Heart right ventricle (tissue), 16 donors: ENCODE results near the gene AGR3. TPM values are rescaled to one million over a fixed set of nuclear protein-coding genes. Genes with fewer than 3 reads are reported as not detected.

Experiments
- ATAC-seq, 8 donors: fragments of 200-7000 bp; cut with Tn5 transposase; one replicate each; pipeline ENCODE4 v1.9.1; 2020; ENCODE audit warnings: mild to moderate bottlenecking in 8 of 8, moderate library complexity in 8 of 8, moderate number of reproducible peaks in 1 of 8
- DNase-seq, 2 donors: peaks; one replicate each; pipeline ENCODE4 v3.0.0-alpha.2; 2020
- H3K27ac ChIP-seq, 10 donors: fragments of 200-600 bp; sonication (generic) in 2 of 10; one replicate each; pipeline versions ENCODE4 v1.5.0 to v1.8.0; 2020 to 2022; ENCODE audit warnings: mild to moderate bottlenecking in 3 of 10
- H3K27me3 ChIP-seq, 7 donors: fragments of 200-600 bp; one replicate each; pipeline ENCODE4 v1.8.0; 2021 to 2022; ENCODE audit warnings: mild to moderate bottlenecking in 2 of 7
- H3K36me3 ChIP-seq, 9 donors: fragments of 200-600 bp; sonication (generic) in 1 of 9; one replicate each; pipeline versions ENCODE4 v1.5.0 to v1.8.0; 2020 to 2022; ENCODE audit warnings: mild to moderate bottlenecking in 2 of 9
- H3K4me1 ChIP-seq, 9 donors: fragments of 200-600 bp; sonication (generic) in 1 of 9; one replicate each; pipeline versions ENCODE4 v1.5.0 to v1.8.0; 2020 to 2022; ENCODE audit warnings: mild to moderate bottlenecking in 4 of 9
- H3K4me3 ChIP-seq, 10 donors: fragments of 200-600 bp; sonication (generic) in 2 of 10; one replicate each; pipeline versions ENCODE4 v1.5.0 to v1.8.0; 2020 to 2022; ENCODE audit warnings: mild to moderate bottlenecking in 7 of 10, moderate library complexity in 2 of 10
- H3K9me3 ChIP-seq, 11 donors: fragments of 200-600 bp in 10 of 11; sonication (generic) in 2 of 11; one replicate each; pipeline versions ENCODE4 v1.5.0 to v1.8.0; 2013 to 2022; ENCODE audit warnings: mild to moderate bottlenecking in 2 of 11, control low read depth in 1 of 11, moderate library complexity in 1 of 11
- CTCF ChIP-seq, 9 donors: fragments of 200-600 bp; sonication (generic) in 2 of 9; IDR thresholded peaks; one replicate each; pipeline versions ENCODE4 v1.5.0 to v1.8.0; 2021 to 2022; ENCODE audit warnings: antibody characterized with exemption in 9 of 9, mild to moderate bottlenecking in 5 of 9, moderate library complexity in 1 of 9
- WGBS, 2 donors: extraction: QIAGEN DNeasy Blood & Tissue Kit; methylation state at CpG; one replicate each; pipeline ENCODE4 v1.1.7; 2013; ENCODE audit warnings: inconsistent platforms in 1 of 2; 5-methylcytosine and 5-hydroxymethylcytosine counted together
- intact Hi-C, 10 donors: fragments of 100-400 bp; cut with DNase I; formaldehyde crosslinking; loops; one replicate each; pipeline versions ENCODE4 v1.11.1 to v1.14.2; 2022
- polyA plus RNA-seq, 2 donors: library from polyadenylated mRNA; stranded (reverse); fragments of 200-250 nt; gene quantifications; one replicate each; pipeline ENCODE4 v1.2.3, GENCODE V29; 2013
- total RNA-seq, 10 donors: library from RNA; stranded (reverse); fragmentation: NEBNext Ultra II Directional in 3 of 10; extraction: Animal tissue kit (Norgen Biotek cat#: 25700) in 3 of 10; gene quantifications; one replicate each; pipeline versions ENCODE4 v1.2.1 to v1.2.4, GENCODE V29; 2021 to 2023
- donor health status: Arrhythmogenic right ventricular cardiomyopathy.
- donor health status: ischemic (EF 13 %, LVEDD 7.1; RV severe dilation, severe dysfunction).
- donor health status: healthy with polysubstance abuse.
- donor health status: DM: no; HTN: yes; CAD: no.
- donor health status: DM: no; HTN: no; CAD: no.
- donor health status: ischemic (EF 25% LVEDD 6.9; RV normal size, moderate dysfunction).
- donor health status: ischemic (EF 25% LVEDD 5.7; RV mildly dilated, moderate dysfunction).
- donor health status: healthy.
- donor health status: DM: yes; HTN: yes; CAD: no.
- donor health status: Ischemic cardiomyopathy.
- donor health status: ischemic (EF 35%, LVEDD 5.7; RV mildly dilated, moderate dysfunction).
- donor health status: nonischemic (EF 11% LVEDD 7.7; RV severe dilation, severe dysfunction).
- donor health status: DM: yes; HTN: yes; CAD: no.
- donor health status: PGD.
- donor health status: ischemic (EF 29% LVEDD 5.4; RV normal size, mild dysfunction).
- donor health status: nonischemic (EF 23%, LVEDD 6.1; RV moderate dilation, normal function).

The AGR3 gene
- total and polyA plus RNA-seq, 12 donors, result not detected

- H3K4me3 ChIP-seq, result no peak overlapping the region
- H3K36me3 ChIP-seq, result no peaks in the 10 kb centered on the region
- intact Hi-C loops, result no loop called here
- H3K27ac ChIP-seq, result no peak overlapping the region
- no peaks in the 10 kb centered on the region for H3K27me3 ChIP-seq
- no peak for ATAC-seq
- peaks cover 0 to 5% (median 0%) of the 10 kb centered on the region in 9 donors for H3K4me1 ChIP-seq
- no peaks in the 10 kb centered on the region for H3K9me3 ChIP-seq
- no peak for TF ChIP-seq CTCF (IDR thresholded peaks at IDR 0.05)
- no peak for DNase-seq
These were observed 36.0 kb downstream of the AGR3 start for GRCh38 chr7:16845746-16846145.

- TF ChIP-seq CTCF (IDR thresholded peaks at IDR 0.05), result no peak
- H3K27ac ChIP-seq, result no peak overlapping the region
- no peak overlapping the region for H3K4me3 ChIP-seq
- WGBS, 2 donors, result 84 to 86% methylated on average over 4 of the region's 4 CpGs
- H3K36me3 ChIP-seq, result no peaks in the 10 kb centered on the region
- intact Hi-C loops, result no loop called here
- ATAC-seq (no peak), DNase-seq (no peak)
- H3K4me1 ChIP-seq, result peaks cover 0 to 5% (median 0%) of the 10 kb centered on the region in 9 donors
- H3K9me3 ChIP-seq, result no peaks in the 10 kb centered on the region
- H3K27me3 ChIP-seq, result no peaks in the 10 kb centered on the region
These were observed 40.1 kb downstream of the AGR3 start for GRCh38 chr7:16841681-16842080.

GRCh38 chr7:16840094-16840493 is 41.7 kb downstream of the AGR3 start:
- TF ChIP-seq CTCF (IDR thresholded peaks at IDR 0.05), result no peak
- no peak overlapping the region for H3K4me3 ChIP-seq
- no peaks in the 10 kb centered on the region for H3K27me3 ChIP-seq
- 86 to 92% methylated on average over 6 of the region's 6 CpGs for WGBS, 2 donors
- H3K4me1 ChIP-seq, result peaks cover 0 to 5% (median 0%) of the 10 kb centered on the region in 9 donors
- intact Hi-C loops, result no loop called here
- no peaks in the 10 kb centered on the region for H3K36me3 ChIP-seq
- ATAC-seq (no peak), DNase-seq (no peak)
- H3K9me3 ChIP-seq, result no peaks in the 10 kb centered on the region
- H3K27ac ChIP-seq, result no peak overlapping the region

GRCh38 chr7:16839646-16840045 is 42.1 kb downstream of the AGR3 start:
- Histone ChIP-seq H3K4me1 (peaks cover 0 to 5% (median 0%) of the 10 kb centered on the region in 9 donors), H3K27me3 (no peaks in the 10 kb centered on the region), H3K9me3 (no peaks in the 10 kb centered on the region), H3K4me3 (no peak overlapping the region), H3K36me3 (no peaks in the 10 kb centered on the region), H3K27ac (no peak overlapping the region)
- intact Hi-C loops, result no loop called here
- no peak for ATAC-seq
- WGBS, 2 donors, result 75% methylated on average over 2 of the region's 2 CpGs
- no peak for DNase-seq
- no peak for TF ChIP-seq CTCF (IDR thresholded peaks at IDR 0.05)

- no peak for TF ChIP-seq CTCF (IDR thresholded peaks at IDR 0.05)
- Histone ChIP-seq H3K27me3 (no peaks in the 10 kb centered on the region), H3K36me3 (no peaks in the 10 kb centered on the region), H3K4me3 (no peak overlapping the region), H3K9me3 (no peaks in the 10 kb centered on the region), H3K27ac (no peak overlapping the region), H3K4me1 (peaks cover 0 to 5% (median 0%) of the 10 kb centered on the region in 9 donors)
- WGBS, 2 donors, result 72 to 83% methylated on average over 1 of the region's 1 CpG
- intact Hi-C loops, result no loop called here
- ATAC-seq (no peak), DNase-seq (no peak)
These were observed 42.9 kb downstream of the AGR3 start for GRCh38 chr7:16838891-16839290.
